Measurements from ENCODE around the gene HS3ST6.

HS3ST6 gene

DNA sequence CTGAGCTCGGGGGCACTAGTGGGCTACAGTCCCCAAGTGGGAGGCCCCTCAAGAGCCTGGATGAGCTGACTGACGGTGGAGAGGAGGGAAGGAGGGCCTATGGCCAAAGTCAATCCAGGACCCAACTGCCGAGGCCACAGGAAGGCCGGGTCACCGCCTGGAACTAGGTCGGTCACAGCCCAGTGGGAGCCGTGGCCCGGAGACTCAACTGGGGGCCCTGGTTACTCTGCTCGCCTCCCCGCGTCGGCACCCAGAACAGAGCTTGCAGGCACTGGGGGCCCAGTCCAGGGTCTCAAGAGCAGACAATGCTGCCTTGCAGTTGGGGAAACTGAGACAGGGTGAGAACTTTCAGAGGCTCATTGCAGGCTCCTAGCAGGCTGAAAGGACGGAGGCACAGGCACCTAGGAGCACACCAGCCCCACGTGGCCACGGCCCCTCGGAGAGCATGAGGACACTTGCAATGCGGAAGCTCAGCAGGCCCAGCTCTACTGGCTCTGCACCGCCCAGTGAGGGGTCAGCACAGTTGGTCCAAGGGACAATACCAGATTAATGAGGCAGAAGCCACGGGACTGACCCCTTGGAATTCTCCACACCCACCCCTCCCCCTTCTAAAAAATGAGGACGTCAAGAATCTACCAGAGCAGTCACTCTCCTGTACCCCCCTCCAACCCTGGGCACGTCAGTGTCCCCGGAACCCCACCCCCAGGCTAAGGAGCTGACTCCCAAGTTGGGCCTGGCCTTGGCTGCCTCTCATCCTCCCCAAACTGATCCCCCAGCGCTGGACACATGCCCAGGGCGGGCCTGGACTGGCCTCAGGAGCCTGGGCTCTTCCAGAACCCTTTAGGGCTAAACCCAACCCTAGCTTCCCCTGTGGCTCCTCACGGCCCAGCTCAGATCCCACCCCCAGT lies 2.2 kb downstream of the HS3ST6 start:
- Histone ChIP-seq H3K27ac (replicated peaks) (no peak overlapping the region), H3K4me3 (replicated peaks; ENCODE audit: insufficient read depth, low read length) (no peak overlapping the region), H3K27me3 (ENCODE audit: insufficient read depth, poor library complexity, severe bottlenecking) (peaks cover 50% of the 10 kb centered on the region)
- TF ChIP-seq, protein P1, sequence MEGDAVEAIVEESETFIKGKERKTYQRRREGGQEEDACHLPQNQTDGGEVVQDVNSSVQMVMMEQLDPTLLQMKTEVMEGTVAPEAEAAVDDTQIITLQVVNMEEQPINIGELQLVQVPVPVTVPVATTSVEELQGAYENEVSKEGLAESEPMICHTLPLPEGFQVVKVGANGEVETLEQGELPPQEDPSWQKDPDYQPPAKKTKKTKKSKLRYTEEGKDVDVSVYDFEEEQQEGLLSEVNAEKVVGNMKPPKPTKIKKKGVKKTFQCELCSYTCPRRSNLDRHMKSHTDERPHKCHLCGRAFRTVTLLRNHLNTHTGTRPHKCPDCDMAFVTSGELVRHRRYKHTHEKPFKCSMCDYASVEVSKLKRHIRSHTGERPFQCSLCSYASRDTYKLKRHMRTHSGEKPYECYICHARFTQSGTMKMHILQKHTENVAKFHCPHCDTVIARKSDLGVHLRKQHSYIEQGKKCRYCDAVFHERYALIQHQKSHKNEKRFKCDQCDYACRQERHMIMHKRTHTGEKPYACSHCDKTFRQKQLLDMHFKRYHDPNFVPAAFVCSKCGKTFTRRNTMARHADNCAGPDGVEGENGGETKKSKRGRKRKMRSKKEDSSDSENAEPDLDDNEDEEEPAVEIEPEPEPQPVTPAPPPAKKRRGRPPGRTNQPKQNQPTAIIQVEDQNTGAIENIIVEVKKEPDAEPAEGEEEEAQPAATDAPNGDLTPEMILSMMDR (IDR thresholded peaks at IDR 0.05; ENCODE audit: insufficient read depth, low read length) = no peak
- TF ChIP-seq GABPA (IDR thresholded peaks at IDR 0.05; ENCODE audit: low read depth) = no peak
- TF ChIP-seq, protein P2, sequence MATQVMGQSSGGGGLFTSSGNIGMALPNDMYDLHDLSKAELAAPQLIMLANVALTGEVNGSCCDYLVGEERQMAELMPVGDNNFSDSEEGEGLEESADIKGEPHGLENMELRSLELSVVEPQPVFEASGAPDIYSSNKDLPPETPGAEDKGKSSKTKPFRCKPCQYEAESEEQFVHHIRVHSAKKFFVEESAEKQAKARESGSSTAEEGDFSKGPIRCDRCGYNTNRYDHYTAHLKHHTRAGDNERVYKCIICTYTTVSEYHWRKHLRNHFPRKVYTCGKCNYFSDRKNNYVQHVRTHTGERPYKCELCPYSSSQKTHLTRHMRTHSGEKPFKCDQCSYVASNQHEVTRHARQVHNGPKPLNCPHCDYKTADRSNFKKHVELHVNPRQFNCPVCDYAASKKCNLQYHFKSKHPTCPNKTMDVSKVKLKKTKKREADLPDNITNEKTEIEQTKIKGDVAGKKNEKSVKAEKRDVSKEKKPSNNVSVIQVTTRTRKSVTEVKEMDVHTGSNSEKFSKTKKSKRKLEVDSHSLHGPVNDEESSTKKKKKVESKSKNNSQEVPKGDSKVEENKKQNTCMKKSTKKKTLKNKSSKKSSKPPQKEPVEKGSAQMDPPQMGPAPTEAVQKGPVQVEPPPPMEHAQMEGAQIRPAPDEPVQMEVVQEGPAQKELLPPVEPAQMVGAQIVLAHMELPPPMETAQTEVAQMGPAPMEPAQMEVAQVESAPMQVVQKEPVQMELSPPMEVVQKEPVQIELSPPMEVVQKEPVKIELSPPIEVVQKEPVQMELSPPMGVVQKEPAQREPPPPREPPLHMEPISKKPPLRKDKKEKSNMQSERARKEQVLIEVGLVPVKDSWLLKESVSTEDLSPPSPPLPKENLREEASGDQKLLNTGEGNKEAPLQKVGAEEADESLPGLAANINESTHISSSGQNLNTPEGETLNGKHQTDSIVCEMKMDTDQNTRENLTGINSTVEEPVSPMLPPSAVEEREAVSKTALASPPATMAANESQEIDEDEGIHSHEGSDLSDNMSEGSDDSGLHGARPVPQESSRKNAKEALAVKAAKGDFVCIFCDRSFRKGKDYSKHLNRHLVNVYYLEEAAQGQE (IDR thresholded peaks at IDR 0.05; ENCODE audit: insufficient replicate concordance, low read depth) = no peak
- no peak for TF ChIP-seq POLR2AphosphoS5 (IDR thresholded peaks at IDR 0.05; ENCODE audit: low read depth)
- TF ChIP-seq SPI1 (IDR thresholded peaks at IDR 0.05; ENCODE audit: borderline replicate concordance, low read depth) = no peak
- no peak for DNase-seq (ENCODE audit: low read depth in 1 of 2, low spot score in 1 of 2)

DNA sequence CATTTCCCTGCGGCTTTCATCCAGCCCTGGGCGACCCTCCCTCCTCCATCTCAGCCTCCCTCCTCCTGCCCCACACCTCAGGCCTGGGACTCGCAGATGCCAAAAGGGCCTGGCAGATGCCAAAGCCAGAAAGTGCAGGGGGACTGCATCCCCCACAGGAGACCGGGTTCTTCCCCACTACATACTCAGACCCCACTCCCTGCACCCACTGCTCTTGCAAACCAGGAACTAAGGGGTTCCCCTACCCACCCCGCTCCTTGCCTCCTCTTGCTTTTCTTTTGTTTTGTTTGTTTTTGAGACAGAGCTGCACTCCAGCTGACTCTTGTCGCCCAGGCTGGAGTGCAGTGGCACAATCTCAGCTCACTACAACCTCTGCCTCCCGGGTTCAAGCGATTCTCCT lies 3.2 kb downstream of the HS3ST6 start:
- TF ChIP-seq GABPA (IDR thresholded peaks at IDR 0.05; ENCODE audit: low read depth) = no peak
- no peak for TF ChIP-seq SPI1 (IDR thresholded peaks at IDR 0.05; ENCODE audit: borderline replicate concordance, low read depth)
- TF ChIP-seq, protein P2 (IDR thresholded peaks at IDR 0.05; ENCODE audit: insufficient replicate concordance, low read depth) = no peak
- no peak for TF ChIP-seq POLR2AphosphoS5 (IDR thresholded peaks at IDR 0.05; ENCODE audit: low read depth)
- TF ChIP-seq, protein P1 (IDR thresholded peaks at IDR 0.05; ENCODE audit: insufficient read depth, low read length) = no peak
- DNase-seq (ENCODE audit: low read depth in 1 of 2, low spot score in 1 of 2) = no peak
- no peak overlapping the region for H3K4me3 ChIP-seq (replicated peaks; ENCODE audit: insufficient read depth, low read length)
- peaks cover 44% of the 10 kb centered on the region for H3K27me3 ChIP-seq (ENCODE audit: insufficient read depth, poor library complexity, severe bottlenecking)
- H3K27ac ChIP-seq (replicated peaks) = no peak overlapping the region

DNA sequence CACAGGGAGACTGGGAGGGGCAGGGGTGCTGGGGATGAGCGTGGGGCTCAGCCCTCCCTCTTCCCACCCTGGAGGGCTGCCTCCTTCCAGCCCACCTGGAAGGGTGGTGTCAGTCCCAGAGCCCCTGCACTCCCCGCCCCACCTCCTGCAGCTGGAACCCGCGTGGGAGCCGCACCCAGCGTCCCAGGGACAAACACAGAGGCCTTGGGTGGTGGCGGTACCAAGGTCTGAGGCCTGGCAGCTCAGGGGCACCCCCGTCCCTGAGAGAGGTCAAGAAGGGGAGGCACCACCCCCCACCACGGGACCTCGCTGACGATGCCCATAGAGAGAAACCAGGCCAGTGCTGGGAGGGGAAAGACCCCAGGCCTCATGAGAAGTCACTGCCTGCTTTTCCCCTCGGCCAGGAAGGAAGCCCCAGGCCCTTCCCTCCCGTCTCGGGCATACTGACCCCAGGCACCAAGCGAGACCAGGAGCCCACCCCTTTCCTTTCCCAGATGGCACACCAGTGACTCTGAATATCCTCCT lies 4.1 kb downstream of the HS3ST6 start:
- TF ChIP-seq, protein P1 (IDR thresholded peaks at IDR 0.05; ENCODE audit: insufficient read depth, low read length) = no peak
- TF ChIP-seq SPI1 (IDR thresholded peaks at IDR 0.05; ENCODE audit: borderline replicate concordance, low read depth) (no peak), GABPA (IDR thresholded peaks at IDR 0.05; ENCODE audit: low read depth) (no peak), POLR2AphosphoS5 (IDR thresholded peaks at IDR 0.05; ENCODE audit: low read depth) (no peak)
- DNase-seq (ENCODE audit: low read depth in 1 of 2, low spot score in 1 of 2) = no peak
- H3K27ac ChIP-seq (replicated peaks) = no peak overlapping the region
- no peak overlapping the region for H3K4me3 ChIP-seq (replicated peaks; ENCODE audit: insufficient read depth, low read length)
- peaks cover 39% of the 10 kb centered on the region for H3K27me3 ChIP-seq (ENCODE audit: insufficient read depth, poor library complexity, severe bottlenecking)

All from HL-60 (cell line).